ENCODE measurements around the gene SH3PXD2B. TPM values are rescaled to one million over a fixed set of nuclear protein-coding genes. Genes with fewer than 3 reads are reported as not detected.

Gene SH3PXD2B
- total and polyA plus RNA-seq, 2 of the 4 experiments (the other 2 are of a cell fraction) = 8.2 to 14.4 TPM

DNA sequence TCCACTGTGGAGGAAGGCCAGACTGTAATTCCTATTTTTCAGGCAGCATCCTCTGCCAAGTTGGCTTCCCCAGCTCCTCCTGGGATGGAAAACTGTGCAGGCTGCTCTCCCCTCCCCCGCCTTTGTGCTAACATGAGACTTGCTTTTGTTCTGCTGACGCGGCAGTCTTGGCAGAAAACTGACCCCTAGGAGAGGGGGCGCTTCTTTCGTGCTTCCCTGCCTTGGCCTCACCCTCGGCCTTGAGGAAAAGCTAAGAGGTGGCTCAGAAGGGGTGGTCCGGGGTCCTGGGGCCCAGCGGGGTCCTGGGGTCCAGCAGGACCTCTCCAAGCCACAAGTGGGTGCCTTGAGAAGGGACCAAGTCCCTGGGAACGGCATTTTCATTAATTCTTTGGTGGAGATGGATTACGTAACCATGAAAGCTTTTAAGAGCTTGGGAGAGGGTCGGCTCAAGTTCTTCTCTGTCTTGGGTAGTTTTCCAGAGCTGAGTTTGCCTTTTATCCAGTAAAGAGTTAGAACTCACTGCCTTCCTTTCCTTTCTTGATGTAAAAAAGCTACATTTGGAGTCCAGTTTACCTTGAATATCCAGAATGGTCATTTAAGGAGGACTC, 51.0 kb downstream of the SH3PXD2B start:
- Histone ChIP-seq H3K4ac (ENCODE audit: low read depth, low read length) (peak overlapping the region; percentile 37; the same call in 1 of the 2 replicates), H2AFZ (replicated peaks; ENCODE audit: low read length, poor library complexity) (peak overlapping the region; percentile 1), H2BK15ac (ENCODE audit: low read depth, low read length) (no peak overlapping the region), H4K20me1 (ENCODE audit: insufficient read depth, low read length) (peaks cover 10% of the 10 kb centered on the region; the same call in 1 of the 2 replicates), H3K79me1 (ENCODE audit: low read depth in 1 of 2, low read length in 2 of 2) (peaks cover 6 to 28% of the 10 kb centered on the region in 2 experiments; a peak in 3 of 4 replicates), H3K9me3 (ENCODE audit: control insufficient read depth, insufficient read depth, low read length) (no peaks in the 10 kb centered on the region), H3K27me3 (ENCODE audit: control insufficient read depth, insufficient read depth, low read length) (no peaks in the 10 kb centered on the region), H3K4me1 (ENCODE audit: control insufficient read depth, insufficient read depth, low read length) (peaks cover 18% of the 10 kb centered on the region), H3K36me3 (ENCODE audit: control insufficient read depth, insufficient read depth, low read length) (peaks cover 25% of the 10 kb centered on the region), H4K8ac (ENCODE audit: low read depth in 2 of 2, low read length in 2 of 2) (peak overlapping the region; percentile 58 to 61; a peak in 1 of 4 replicates), H3K9me1 (ENCODE audit: insufficient read depth, low read length) (peaks cover 7% of the 10 kb centered on the region; the same call in 1 of the 2 replicates), H2BK20ac (ENCODE audit: low read depth, low read length) (no peak overlapping the region), H3K14ac (replicated peaks; ENCODE audit: low read depth, low read length) (0 out of 2 replicates have a peak overlapping the region, but pooled peaks have one; percentile 65), H4K5ac (ENCODE audit: low read depth, low read length) (peak overlapping the region; percentile 44; the same call in 1 of the 2 replicates), H2AK5ac (ENCODE audit: low read depth, low read length) (no peak overlapping the region), H3K18ac (ENCODE audit: low read depth, low read length) (peak overlapping the region; percentile 12; the same call in 1 of the 2 replicates), H3K9ac (ENCODE audit: low read depth, low read length) (no peak overlapping the region), H3K27ac (ENCODE audit: insufficient read depth, low read length) (peak overlapping the region; percentile 69; the same call in 1 of the 2 replicates), H3K4me3 (ENCODE audit: insufficient read depth, low read depth, low read length) (no peak overlapping the region), H4K91ac (ENCODE audit: insufficient read depth, low read depth, low read length) (0 out of 2 replicates have a peak overlapping the region, but pooled peaks have one; percentile 11), H2BK5ac (ENCODE audit: low read depth, low read length, poor library complexity, severe bottlenecking) (no peak overlapping the region), H3K23ac (ENCODE audit: low read depth, low read length) (no peak overlapping the region), H2AK9ac (replicated peaks; ENCODE audit: low read depth, low read length, poor library complexity) (no peak overlapping the region), H3K4me2 (ENCODE audit: low read depth, low read length) (no peak overlapping the region; the same call in 1 of the 2 replicates), H2BK120ac (ENCODE audit: low read depth, low read length) (no peak overlapping the region; the same call in 1 of the 2 replicates), H3K56ac (ENCODE audit: extremely low read depth, insufficient read depth, low read length) (no peak overlapping the region)
- BruUV-seq (replicated peaks) = no TSS peak
- TF ChIP-seq BHLHE40 (IDR thresholded peaks at IDR 0.05; ENCODE audit: low read depth, low read length) = no peak
- peak; percentile 94 for TF ChIP-seq MAFK (IDR thresholded peaks at IDR 0.05; ENCODE audit: low read depth, low read length)
- TF ChIP-seq NFE2L2 (IDR thresholded peaks at IDR 0.05; ENCODE audit: low read depth, low read length) = no peak
- TF ChIP-seq CEBPB (IDR thresholded peaks at IDR 0.05; ENCODE audit: low read depth, low read length) = peak; percentile 69
- TF ChIP-seq MXI1 (IDR thresholded peaks at IDR 0.05; ENCODE audit: borderline replicate concordance, low read depth, low read length) = no peak
- 0% methylated on average over 2 of the region's 11 CpGs; no CpG with 5 or more reads in 1 of the 2 experiments for WGBS, 2 experiments (ENCODE audit: extremely low coverage in 2 of 2, insufficient read length in 1 of 2)
- DNase-seq (peak; percentile 67), ATAC-seq (ENCODE audit: low read depth) (peak; percentile 64)
- ChIA-PET CTCF (interaction anchor here (1.0 kb wide), 1 partner anchor 16 kb away, joined by 3 read pairs; no protein-coding TSS in a partner anchor), POLR2A (ENCODE audit: unreplicated experiment) (no interaction called here)
- intact Hi-C loops (cut with micrococcal nuclease) (no loop called here), dilution Hi-C loops (cut with HindIII; ENCODE audit: low sequenced_read_pairs, unreplicated experiment) (no loop called here), in situ Hi-C loops (cut with MboI; ENCODE audit: low sequenced_read_pairs) (no loop called here)

Measured in IMR-90 (cell line).